Measurements from ENCODE around the gene RHOT1. TPM values are rescaled to one million over a fixed set of nuclear protein-coding genes. Genes with fewer than 3 reads are reported as not detected.
"Not testable (repeated sequence)": the region's sequence is repeated elsewhere in the genome, so short reads cannot be mapped to it uniquely, and the experiment has no call there.

The RHOT1 gene
- total and polyA plus RNA-seq, 7 experiments from 2014 or later = 24.3 to 31.7 (median 29.3) TPM

- POLR2A ChIA-PET = no interaction called here
- H3K9me3 ChIP-seq (ENCODE audit: control insufficient read depth in 2 of 3, low read length in 3 of 3) = no peaks in the 10 kb centered on the region
- H3K4me1 Mint-ChIP-seq = peaks cover 8 to 37% (median 14%) of the 10 kb centered on the region in 7 donors
- H3K27me3 ChIP-seq (ENCODE audit: control insufficient read depth in 2 of 2, insufficient read depth in 2 of 2, low read length in 2 of 2) = no peaks in the 10 kb centered on the region
- no peak overlapping the region for H3K27ac Mint-ChIP-seq
- CTCF ChIA-PET = no interaction called here
- no peak for DNase-seq
- H3K4me1 ChIP-seq (ENCODE audit: control insufficient read depth in 2 of 2, insufficient read depth in 2 of 2, low read length in 2 of 2) = peaks cover 0 to 7% of the 10 kb centered on the region in 2 donors
- H3K27me3 Mint-ChIP-seq = peaks cover 0 to 4% (median 0%) of the 10 kb centered on the region in 5 donors
- no peak overlapping the region for H3K27ac ChIP-seq (ENCODE audit: low read depth, low read length)
- H3K9me3 Mint-ChIP-seq = no peaks in the 10 kb centered on the region
- H3K36me3 Mint-ChIP-seq = no peaks in the 10 kb centered on the region
- no peaks in the 10 kb centered on the region for H3K36me3 ChIP-seq (ENCODE audit: control insufficient read depth in 2 of 3, insufficient read depth in 3 of 3, low read length in 3 of 3)
- intact Hi-C loops (cut with micrococcal nuclease) = no loop called here
- no peak for ATAC-seq
- no peak overlapping the region for H3K4me3 Mint-ChIP-seq
- no peak overlapping the region for H3K4me3 ChIP-seq (ENCODE audit: low read length)
These were observed 29.9 kb upstream of the RHOT1 start for GRCh38 chr17:32112416-32112815.

GRCh38 chr17:32114536-32114935 lies 27.8 kb upstream of the RHOT1 start:
- intact Hi-C loops (cut with micrococcal nuclease) = no loop called here
- DNase-seq (no peak), ATAC-seq (no peak)
- H3K4me1 ChIP-seq (ENCODE audit: control insufficient read depth in 2 of 2, insufficient read depth in 2 of 2, low read length in 2 of 2) = no peaks in the 10 kb centered on the region
- Mint-ChIP-seq H3K27me3 (peaks cover 0 to 5% (median 0%) of the 10 kb centered on the region in 5 donors), H3K4me3 (no peak overlapping the region), H3K27ac (no peak overlapping the region), H3K36me3 (no peaks in the 10 kb centered on the region), H3K9me3 (no peaks in the 10 kb centered on the region), H3K4me1 (peaks cover 0 to 26% (median 8%) of the 10 kb centered on the region in 7 donors)
- no peaks in the 10 kb centered on the region for H3K9me3 ChIP-seq (ENCODE audit: control insufficient read depth in 2 of 3, low read length in 3 of 3)
- CTCF ChIA-PET = no interaction called here
- H3K27me3 ChIP-seq (ENCODE audit: control insufficient read depth in 2 of 2, insufficient read depth in 2 of 2, low read length in 2 of 2) = no peaks in the 10 kb centered on the region
- no peaks in the 10 kb centered on the region for H3K36me3 ChIP-seq (ENCODE audit: control insufficient read depth in 2 of 3, insufficient read depth in 3 of 3, low read length in 3 of 3)
- no peak overlapping the region for H3K4me3 ChIP-seq (ENCODE audit: low read length)
- H3K27ac ChIP-seq (ENCODE audit: low read depth, low read length) = no peak overlapping the region
- POLR2A ChIA-PET = no interaction called here

GRCh38 chr17:32115546-32115945 lies 26.8 kb upstream of the RHOT1 start:
- POLR2A ChIA-PET = not testable (repeated sequence)

GRCh38 chr17:32116937-32117336 lies 25.4 kb upstream of the RHOT1 start:
- Histone ChIP-seq H3K9me3 (ENCODE audit: control insufficient read depth in 2 of 3, low read length in 3 of 3) (no peaks in the 10 kb centered on the region), H3K4me3 (ENCODE audit: low read length) (no peak overlapping the region), H3K27me3 (ENCODE audit: control insufficient read depth in 2 of 2, insufficient read depth in 2 of 2, low read length in 2 of 2) (no peaks in the 10 kb centered on the region), H3K36me3 (ENCODE audit: control insufficient read depth in 2 of 3, insufficient read depth in 3 of 3, low read length in 3 of 3) (no peaks in the 10 kb centered on the region), H3K27ac (ENCODE audit: low read depth, low read length) (no peak overlapping the region), H3K4me1 (ENCODE audit: control insufficient read depth in 2 of 2, insufficient read depth in 2 of 2, low read length in 2 of 2) (no peaks in the 10 kb centered on the region)
- DNase-seq (peak in 2 of 9 donors; percentile 25 to 32), ATAC-seq (no peak)
- no peaks in the 10 kb centered on the region for H3K9me3 Mint-ChIP-seq
- CTCF ChIA-PET = no interaction called here
- peaks cover 0 to 23% (median 8%) of the 10 kb centered on the region in 7 donors for H3K4me1 Mint-ChIP-seq
- H3K36me3 Mint-ChIP-seq = no peaks in the 10 kb centered on the region
- intact Hi-C loops (cut with micrococcal nuclease) = no loop called here
- POLR2A ChIA-PET = no interaction called here
- H3K27me3 Mint-ChIP-seq = peaks cover 0 to 15% (median 0%) of the 10 kb centered on the region in 5 donors
- H3K4me3 Mint-ChIP-seq = peak overlapping the region in 5 of 10 donors; percentile 1 to 55 (median 12)
- peak overlapping the region in 4 of 9 donors; percentile 3 to 64 (median 40) for H3K27ac Mint-ChIP-seq

More at GRCh38 chr17:32115546-32115945, 26.8 kb upstream of the RHOT1 start:
- H3K9me3 Mint-ChIP-seq; intact Hi-C loops (cut with micrococcal nuclease); H3K4me3 Mint-ChIP-seq; H3K36me3 ChIP-seq (ENCODE audit: control insufficient read depth in 2 of 3, insufficient read depth in 3 of 3, low read length in 3 of 3); H3K9me3 ChIP-seq (ENCODE audit: control insufficient read depth in 2 of 3, low read length in 3 of 3); CTCF ChIA-PET; H3K4me3 ChIP-seq (ENCODE audit: low read length); H3K4me1 ChIP-seq (ENCODE audit: control insufficient read depth in 2 of 2, insufficient read depth in 2 of 2, low read length in 2 of 2); H3K27me3 ChIP-seq (ENCODE audit: control insufficient read depth in 2 of 2, insufficient read depth in 2 of 2, low read length in 2 of 2); DNase-seq; H3K36me3 Mint-ChIP-seq; ATAC-seq; H3K27ac Mint-ChIP-seq; H3K27ac ChIP-seq (ENCODE audit: low read depth, low read length): not testable (repeated sequence)
- Mint-ChIP-seq H3K4me1 (peaks cover 0 to 26% (median 8%) of the 10 kb centered on the region in 7 donors), H3K27me3 (peaks cover 0 to 11% (median 0%) of the 10 kb centered on the region in 5 donors)

- Histone ChIP-seq H3K27ac (ENCODE audit: low read depth, low read length) (no peak overlapping the region), H3K4me1 (ENCODE audit: control insufficient read depth in 2 of 2, insufficient read depth in 2 of 2, low read length in 2 of 2) (no peaks in the 10 kb centered on the region), H3K27me3 (ENCODE audit: control insufficient read depth in 2 of 2, insufficient read depth in 2 of 2, low read length in 2 of 2) (no peaks in the 10 kb centered on the region), H3K4me3 (ENCODE audit: low read length) (no peak overlapping the region), H3K36me3 (ENCODE audit: control insufficient read depth in 2 of 3, insufficient read depth in 3 of 3, low read length in 3 of 3) (no peaks in the 10 kb centered on the region), H3K9me3 (ENCODE audit: control insufficient read depth in 2 of 3, low read length in 3 of 3) (no peaks in the 10 kb centered on the region)
- H3K4me1 Mint-ChIP-seq = peaks cover 0 to 23% (median 8%) of the 10 kb centered on the region in 7 donors
- peaks cover 0 to 15% (median 0%) of the 10 kb centered on the region in 5 donors for H3K27me3 Mint-ChIP-seq
- H3K27ac Mint-ChIP-seq = peak overlapping the region in 3 of 9 donors; percentile 3 to 64 (median 64)
- POLR2A ChIA-PET = no interaction called here
- ATAC-seq (no peak), DNase-seq (no peak)
- CTCF ChIA-PET = no interaction called here
- intact Hi-C loops (cut with micrococcal nuclease) = no loop called here
- H3K36me3 Mint-ChIP-seq = no peaks in the 10 kb centered on the region
- H3K4me3 Mint-ChIP-seq = peak overlapping the region in 5 of 10 donors; percentile 1 to 55 (median 12)
- no peaks in the 10 kb centered on the region for H3K9me3 Mint-ChIP-seq
These were observed 24.9 kb upstream of the RHOT1 start for GRCh38 chr17:32117399-32117798.

- Mint-ChIP-seq H3K27me3 (peaks cover 0 to 15% (median 0%) of the 10 kb centered on the region in 5 donors), H3K4me1 (peaks cover 0 to 23% (median 8%) of the 10 kb centered on the region in 7 donors)
- H3K4me1 ChIP-seq (ENCODE audit: control insufficient read depth in 2 of 2, insufficient read depth in 2 of 2, low read length in 2 of 2); ATAC-seq; H3K36me3 Mint-ChIP-seq; DNase-seq; H3K9me3 Mint-ChIP-seq; H3K4me3 ChIP-seq (ENCODE audit: low read length); H3K36me3 ChIP-seq (ENCODE audit: control insufficient read depth in 2 of 3, insufficient read depth in 3 of 3, low read length in 3 of 3); H3K27ac ChIP-seq (ENCODE audit: low read depth, low read length); H3K9me3 ChIP-seq (ENCODE audit: control insufficient read depth in 2 of 3, low read length in 3 of 3); H3K27me3 ChIP-seq (ENCODE audit: control insufficient read depth in 2 of 2, insufficient read depth in 2 of 2, low read length in 2 of 2); H3K4me3 Mint-ChIP-seq; H3K27ac Mint-ChIP-seq; CTCF ChIA-PET; POLR2A ChIA-PET; intact Hi-C loops (cut with micrococcal nuclease): not testable (repeated sequence)
These were observed 24.2 kb upstream of the RHOT1 start for GRCh38 chr17:32118088-32118487.

GRCh38 chr17:32118835-32119234 lies 23.5 kb upstream of the RHOT1 start:
- no peaks in the 10 kb centered on the region for H3K9me3 ChIP-seq (ENCODE audit: control insufficient read depth in 2 of 3, low read length in 3 of 3)
- intact Hi-C loops (cut with micrococcal nuclease) = no loop called here
- ChIA-PET POLR2A (no interaction called here), CTCF (no interaction called here)
- H3K4me3 Mint-ChIP-seq = no peak overlapping the region
- no peaks in the 10 kb centered on the region for H3K36me3 Mint-ChIP-seq
- no peak overlapping the region for H3K4me3 ChIP-seq (ENCODE audit: low read length)
- DNase-seq (no peak), ATAC-seq (no peak)
- no peaks in the 10 kb centered on the region for H3K9me3 Mint-ChIP-seq
- no peaks in the 10 kb centered on the region for H3K36me3 ChIP-seq (ENCODE audit: control insufficient read depth in 2 of 3, insufficient read depth in 3 of 3, low read length in 3 of 3)
- no peak overlapping the region for H3K27ac ChIP-seq (ENCODE audit: low read depth, low read length)
- no peaks in the 10 kb centered on the region for H3K27me3 ChIP-seq (ENCODE audit: control insufficient read depth in 2 of 2, insufficient read depth in 2 of 2, low read length in 2 of 2)
- H3K4me1 ChIP-seq (ENCODE audit: control insufficient read depth in 2 of 2, insufficient read depth in 2 of 2, low read length in 2 of 2) = no peaks in the 10 kb centered on the region
- H3K27ac Mint-ChIP-seq = no peak overlapping the region
- H3K4me1 Mint-ChIP-seq = peaks cover 0 to 20% (median 8%) of the 10 kb centered on the region in 7 donors
- peaks cover 0 to 15% (median 0%) of the 10 kb centered on the region in 5 donors for H3K27me3 Mint-ChIP-seq

All from naive thymus-derived CD4-positive, alpha-beta T cell (primary cell).